H1 (cell line): ENCODE measurements around the gene NLK. TPM values are rescaled to one million over a fixed set of nuclear protein-coding genes. Genes with fewer than 3 reads are reported as not detected.

Experiments used
- CTCF ChIA-PET: fragments of 300-600 bp; sonication (Branson Sonifier 250); formaldehyde crosslinking; loops from one replicate; lab custom pipeline; 2021; ENCODE audit not compliant: partially characterized antibody; lab: Charles Lee
- POLR2A ChIA-PET: fragments of 300-600 bp; sonication (Branson Sonifier 250); formaldehyde crosslinking; loops from one replicate; lab custom pipeline; 2021; ENCODE audit warnings: inconsistent platforms; ENCODE audit not compliant: partially characterized antibody; lab: Charles Lee
- DNase-seq, 2 experiments: peaks; one replicate each; pipeline versions ENCODE4 v3.0.0 to v3.0.0-alpha.2; 2010 to 2022; ENCODE audit warnings: low spot score in 2 of 2, low read depth in 1 of 2, mixed read lengths in 1 of 2
- FAIRE-seq: peaks from 2 replicates; lab custom pipeline; 2011; peaks lifted over from hg19 to GRCh38; lab: Jason Lieb, UNC
- H2AFZ ChIP-seq: 2 replicates; pipeline ENCODE4 v1.8.1; 2012; ENCODE audit warnings: low read length, inconsistent platforms
- H2AK5ac ChIP-seq: 2 replicates; pipeline ENCODE4 v1.6.1; 2013; ENCODE audit warnings: low read depth, low read length
- H2BK120ac ChIP-seq: replicated peaks from 2 replicates; pipeline ENCODE3; 2013; ENCODE audit warnings: low read depth, low read length, inconsistent platforms
- H2BK12ac ChIP-seq: 2 replicates; pipeline ENCODE4 v1.6.1; 2013; ENCODE audit warnings: low read depth, low read length
- H2BK15ac ChIP-seq: 2 replicates; pipeline ENCODE4 v1.6.1; 2013; ENCODE audit warnings: low read length
- H2BK20ac ChIP-seq: 2 replicates; pipeline ENCODE4 v1.6.1; 2013; ENCODE audit warnings: low read length
- H2BK5ac ChIP-seq: 2 replicates; pipeline ENCODE4 v1.6.1; 2013; ENCODE audit warnings: low read depth, low read length
- H3K14ac ChIP-seq: 2 replicates; pipeline ENCODE4 v1.6.1; 2013; ENCODE audit warnings: inconsistent platforms; ENCODE audit not compliant: insufficient read length
- H3K18ac ChIP-seq: 2 replicates; pipeline ENCODE4 v1.6.1; 2013; ENCODE audit warnings: low read length; ENCODE audit errors: extremely low read depth
- H3K23ac ChIP-seq: 2 replicates; pipeline ENCODE4 v1.6.1; 2013; ENCODE audit warnings: inconsistent platforms; ENCODE audit not compliant: insufficient read length
- H3K23me2 ChIP-seq: 2 replicates; pipeline ENCODE4 v1.6.1; 2013; ENCODE audit warnings: low read depth, low read length
- H3K27ac ChIP-seq: 2 replicates; pipeline ENCODE4 v1.6.1; 2011; ENCODE audit warnings: low read depth, low read length, inconsistent platforms
- H3K27me3 ChIP-seq, 4 experiments: replicated peaks in 1 of 4; 1 replicate in 1 of 4; 2 replicates in 3 of 4; pipeline versions ENCODE4 v1.6.1 to v1.8.1; 2011 to 2013; ENCODE audit warnings: low read length in 3 of 4, mild to moderate bottlenecking in 3 of 4, inconsistent platforms in 2 of 4, mixed read lengths in 2 of 4, moderate library complexity in 1 of 4; ENCODE audit not compliant: control insufficient read depth in 3 of 4, insufficient read depth in 3 of 4; ENCODE audit errors: extremely low read depth in 1 of 4
- H3K36me3 ChIP-seq, 4 experiments: 2 replicates each; pipeline versions ENCODE4 v1.6.1 to v1.8.1; 2011 to 2013; ENCODE audit warnings: mild to moderate bottlenecking in 4 of 4, low read length in 3 of 4, moderate library complexity in 2 of 4, control low read depth in 1 of 4, inconsistent platforms in 1 of 4; ENCODE audit not compliant: insufficient read depth in 4 of 4, control insufficient read depth in 2 of 4
- H3K4ac ChIP-seq: replicated peaks from 2 replicates; pipeline ENCODE3; 2013; ENCODE audit warnings: low read length, low read depth, mixed read lengths, inconsistent platforms; ENCODE audit not compliant: insufficient read length
- H3K4me1 ChIP-seq, 4 experiments: replicated peaks in 1 of 4; 1 replicate in 1 of 4; 2 replicates in 3 of 4; pipeline versions ENCODE4 v1.6.1 to v1.8.1; 2011 to 2013; ENCODE audit warnings: low read length in 3 of 4, inconsistent platforms in 2 of 4, mixed read lengths in 1 of 4; ENCODE audit not compliant: insufficient read depth in 4 of 4, control insufficient read depth in 3 of 4
- H3K4me2 ChIP-seq, 2 experiments: 2 replicates each; pipeline versions ENCODE4 v1.6.1 to v1.8.1; 2011 to 2013; ENCODE audit warnings: low read depth in 2 of 2, low read length in 2 of 2, control low read depth in 1 of 2, inconsistent platforms in 1 of 2, mild to moderate bottlenecking in 1 of 2; ENCODE audit not compliant: insufficient read depth in 1 of 2
- H3K4me3 ChIP-seq, 4 experiments: fragments of 200-600, 300-600 bp in 1 of 4; sonication (generic), shearing (Covaris generic), sonication (Bioruptor Twin) in 1 of 4; 2 replicates each; pipeline versions ENCODE4 v1.5.1 to v1.8.1; 2011 to 2016; ENCODE audit warnings: low read length in 4 of 4, low read depth in 3 of 4, control low read depth in 2 of 4, inconsistent platforms in 2 of 4, mild to moderate bottlenecking in 2 of 4, mixed read lengths in 1 of 4, moderate library complexity in 1 of 4; ENCODE audit not compliant: insufficient read depth in 2 of 4; ENCODE audit errors: extremely low read depth in 1 of 4
- H3K56ac ChIP-seq: replicated peaks from 2 replicates; pipeline ENCODE3; 2013; ENCODE audit warnings: low read depth, mild to moderate bottlenecking, mixed read lengths, low read length, inconsistent platforms; ENCODE audit not compliant: insufficient read length
- H3K79me1 ChIP-seq: 2 replicates; pipeline ENCODE4 v1.6.1; 2013; ENCODE audit warnings: low read depth, low read length, control low read depth
- H3K79me2 ChIP-seq, 2 experiments: 2 replicates each; pipeline versions ENCODE4 v1.6.1 to v1.8.1; 2012 to 2013; ENCODE audit warnings: low read length in 2 of 2, mild to moderate bottlenecking in 2 of 2, inconsistent platforms in 1 of 2; ENCODE audit not compliant: insufficient read depth in 2 of 2, control insufficient read depth in 1 of 2
- H3K9ac ChIP-seq, 4 experiments: replicated peaks in 1 of 4; 1 replicate in 1 of 4; 2 replicates in 3 of 4; pipeline versions ENCODE4 v1.6.1 to v1.8.1; 2011 to 2013; ENCODE audit warnings: low read depth in 3 of 4, low read length in 3 of 4, control low read depth in 2 of 4, mild to moderate bottlenecking in 2 of 4, moderate library complexity in 2 of 4, inconsistent platforms in 1 of 4; ENCODE audit errors: extremely low read depth in 1 of 4
- H3K9me3 ChIP-seq, 2 experiments: 2 replicates each; pipeline versions ENCODE4 v1.6.1 to v1.8.1; 2012 to 2013; ENCODE audit warnings: mild to moderate bottlenecking in 2 of 2, moderate library complexity in 2 of 2, control low read depth in 1 of 2, inconsistent platforms in 1 of 2, low read depth in 1 of 2, low read length in 1 of 2, mixed read lengths in 1 of 2; ENCODE audit not compliant: insufficient read depth in 2 of 2
- H4K20me1 ChIP-seq, 2 experiments: replicated peaks in 1 of 2; 2 replicates each; pipeline versions ENCODE3 to v1.8.1; 2011 to 2013; ENCODE audit warnings: inconsistent platforms in 2 of 2, low read length in 2 of 2, mild to moderate bottlenecking in 1 of 2; ENCODE audit not compliant: insufficient read depth in 2 of 2, control insufficient read depth in 1 of 2
- H4K5ac ChIP-seq: 2 replicates; pipeline ENCODE4 v1.6.1; 2013; ENCODE audit warnings: low read length, low read depth, mixed read lengths, inconsistent platforms; ENCODE audit not compliant: insufficient read length
- H4K8ac ChIP-seq: 2 replicates; pipeline ENCODE4 v1.8.0; 2013; ENCODE audit warnings: mild to moderate bottlenecking, moderate library complexity, low read length, inconsistent platforms; ENCODE audit not compliant: insufficient read depth; ENCODE audit errors: extremely low read depth
- H4K91ac ChIP-seq: replicated peaks from 2 replicates; pipeline ENCODE3; 2013; ENCODE audit warnings: low read length, mixed read lengths, inconsistent platforms; ENCODE audit not compliant: insufficient read length
- ASH2L ChIP-seq: fragments of 200-600, 300-600 bp; sonication (generic); IDR thresholded peaks from one replicate; pipeline ENCODE4 v1.7.1; 2017; ENCODE audit warnings: low read length
- ATF2 ChIP-seq: IDR thresholded peaks from 2 replicates; pipeline ENCODE4 v1.6.1; 2012; ENCODE audit warnings: low read length, inconsistent platforms
- CREB1 ChIP-seq: IDR thresholded peaks from 2 replicates; pipeline ENCODE4 v1.6.1; 2012; ENCODE audit warnings: inconsistent platforms
- NANOG ChIP-seq: IDR thresholded peaks from 2 replicates; pipeline ENCODE4 v1.6.1; 2011; ENCODE audit warnings: low read length, low read depth, mild to moderate bottlenecking, inconsistent platforms; ENCODE audit not compliant: insufficient read depth, poor library complexity, severe bottlenecking
- RBBP5 ChIP-seq: IDR thresholded peaks from 2 replicates; pipeline ENCODE4 v1.7.1; 2012; ENCODE audit warnings: low read depth, mild to moderate bottlenecking, inconsistent platforms, low read length, moderate library complexity, borderline replicate concordance
- SP2 ChIP-seq: IDR thresholded peaks from 2 replicates; pipeline ENCODE4 v1.6.1; 2012; ENCODE audit warnings: mild to moderate bottlenecking, low read length, inconsistent platforms
- SP4 ChIP-seq: IDR thresholded peaks from 2 replicates; pipeline ENCODE4 v1.6.1; 2012; ENCODE audit warnings: low read length, inconsistent platforms
- TAF1 ChIP-seq: IDR thresholded peaks from 2 replicates; pipeline ENCODE4 v1.6.1; 2011; ENCODE audit warnings: mild to moderate bottlenecking, low read depth, low read length
- YY1 ChIP-seq: IDR thresholded peaks from 2 replicates; pipeline ENCODE4 v1.6.1; 2011; ENCODE audit warnings: low read depth, mild to moderate bottlenecking, low read length
- polyA plus RNA-seq, 7 experiments: library from polyadenylated mRNA; depleted of rRNA in 3 of 7; stranded (reverse) in 5 of 7; unstranded in 2 of 7; fragments of >200 nt in 5 of 7; fragments of 200-250 nt in 2 of 7; gene quantifications; 1 replicate in 5 of 7; 2 replicates in 1 of 7; 4 replicates in 1 of 7; pipeline versions ENCODE4 v1.2.1 to v1.2.3, GENCODE V29; 2011 to 2013; ENCODE audit warnings: missing spikeins in 2 of 7, mixed read lengths in 2 of 7
- total RNA-seq: library from RNA; stranded (reverse); fragmentation: NEBNext Ultra II Directional; extraction: Animal tissue kit (Norgen Biotek cat#: 25700); gene quantifications from 2 replicates; pipeline ENCODE4 v1.2.1, GENCODE V29; 2021

NLK gene
- total and polyA plus RNA-seq, 2 of the 8 experiments (the other 6 are each of a cell fraction or from before 2014, with no cell fraction given) = 30.8 to 49.9 TPM

- Histone ChIP-seq H3K4me3 (no peak overlapping the region), H3K9ac (no peak overlapping the region), H3K4ac (no peak overlapping the region), H2AFZ (no peak overlapping the region), H2BK15ac (no peak overlapping the region), H3K36me3 (no peaks in the 10 kb centered on the region), H3K4me2 (no peak overlapping the region), H2BK12ac (no peak overlapping the region), H2AK5ac (no peak overlapping the region), H4K91ac (no peak overlapping the region), H3K27me3 (no peaks in the 10 kb centered on the region; a peak in 1 of 7 replicates), H4K8ac (no peak overlapping the region), H2BK120ac (no peak overlapping the region), H3K18ac (no peak overlapping the region), H3K14ac (no peak overlapping the region), H4K5ac (no peak overlapping the region), H3K9me3 (no peaks in the 10 kb centered on the region), H3K79me1 (no peaks in the 10 kb centered on the region), H2BK20ac (no peak overlapping the region), H3K27ac (no peak overlapping the region), H3K23me2 (no peaks in the 10 kb centered on the region), H3K23ac (no peak overlapping the region), H3K56ac (no peak overlapping the region), H2BK5ac (no peak overlapping the region), H3K79me2 (no peaks in the 10 kb centered on the region), H3K4me1 (peaks cover 0 to 7% (median 2%) of the 10 kb centered on the region in 4 experiments; a peak in 3 of 7 replicates), H4K20me1 (no peaks in the 10 kb centered on the region)
- POLR2A ChIA-PET = no interaction called here
- TF ChIP-seq ATF2 = no peak
- no peak for TF ChIP-seq TAF1
- no peak for TF ChIP-seq SP4
- no peak for TF ChIP-seq SP2
- TF ChIP-seq RBBP5 = no peak
- no peak for TF ChIP-seq YY1
- TF ChIP-seq CREB1 = no peak
- TF ChIP-seq ASH2L = no peak
- TF ChIP-seq NANOG = no peak
- FAIRE-seq (no peak), DNase-seq (no peak)
- CTCF ChIA-PET = interaction anchor here (1.0 to 2.0 kb wide), 3 partner anchors 11 to 345 kb away, joined by 4 read pairs; no protein-coding TSS in a partner anchor
Observed at GRCh38 chr17:27997044-27997401, 45.5 kb upstream of the NLK start.
